Activated naive CD4-positive, alpha-beta T cell (primary cell): ENCODE data around the gene NOG.

Experiments
- DNase-seq, 4 experiments: peaks; one replicate each; lab custom pipeline; 2025; lab: John Stamatoyannopoulos, UW

Gene NOG

GRCh38 chr17:56596691-56597494 lies 3.4 kb downstream of the NOG start:
- no peak for DNase-seq

- DNase-seq = peak in 1 of 4 experiments; percentile 13
Measured at GRCh38 chr17:56597495-56597990, 4.0 kb downstream of the NOG start.

DNA sequence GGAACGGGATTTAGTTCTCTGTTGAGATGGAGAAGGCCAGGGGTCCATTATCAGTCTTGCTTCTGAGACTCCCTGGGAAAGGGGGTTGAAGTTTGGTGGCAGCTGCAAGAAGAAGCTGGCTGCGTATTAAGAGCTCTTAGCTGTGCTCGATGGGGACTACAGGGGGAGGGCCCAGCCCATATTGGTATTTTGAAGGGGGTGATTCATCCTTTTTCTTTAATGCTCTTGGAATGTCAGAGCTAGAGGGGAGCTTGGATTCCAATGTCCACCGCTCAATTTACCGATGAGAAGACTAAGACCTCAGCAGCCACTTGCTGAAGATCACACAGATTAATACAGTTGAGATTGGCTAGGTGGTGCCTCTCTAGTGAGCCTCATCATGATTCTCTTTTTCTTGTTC lies 5.0 kb downstream of the NOG start:
- no peak for DNase-seq

- DNase-seq = peak in 1 of 4 experiments; percentile 27
Measured at GRCh38 chr17:56599088-56599487, 5.6 kb downstream of the NOG start.

DNA sequence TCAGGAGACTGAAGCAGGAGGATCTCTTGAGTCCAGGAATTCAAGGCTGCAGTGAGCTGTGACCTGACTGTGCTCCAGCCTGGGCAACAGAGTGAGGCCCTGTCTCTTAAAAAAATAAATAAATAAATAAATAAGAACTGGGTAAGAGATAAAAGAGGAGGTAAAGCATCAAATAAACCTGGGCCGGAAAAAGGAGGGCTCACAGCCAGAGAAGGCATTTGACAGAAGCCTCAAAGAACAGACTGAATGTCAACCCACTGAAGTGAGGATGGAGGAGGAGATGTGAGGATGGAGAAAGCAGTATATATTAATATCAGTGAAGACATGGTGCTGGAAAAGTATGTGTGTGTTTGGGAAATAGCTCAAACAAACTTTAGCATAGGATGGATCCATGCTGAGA lies 6.1 kb downstream of the NOG start:
- DNase-seq = no peak

DNA sequence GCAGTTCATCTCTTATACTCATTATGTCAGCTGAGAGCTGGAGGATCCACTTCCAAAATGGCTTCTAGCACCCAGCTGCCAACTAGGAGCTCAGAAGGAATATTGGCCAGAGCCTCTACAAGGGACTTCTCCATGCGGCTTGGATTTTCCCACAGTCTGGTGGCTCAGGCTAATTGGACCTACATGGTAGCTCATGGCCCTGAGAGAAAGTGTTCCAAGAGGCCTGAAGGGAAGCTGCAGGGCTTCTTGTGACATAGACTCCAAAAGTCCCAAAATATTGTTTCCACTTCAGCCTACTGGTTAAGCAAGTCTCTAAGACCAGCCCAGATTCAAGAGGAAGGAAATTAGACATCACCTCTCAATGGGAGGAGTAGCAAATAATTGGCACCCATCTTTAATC lies 6.8 kb downstream of the NOG start:
- no peak for DNase-seq

GRCh38 chr17:56601591-56601990 lies 8.1 kb downstream of the NOG start:
- no peak for DNase-seq

- DNase-seq = peak in 2 of 4 experiments; percentile 48 to 53
Measured at GRCh38 chr17:56602292-56603130, 9.0 kb downstream of the NOG start.

- no peak for DNase-seq
Measured at GRCh38 chr17:56603486-56604238, 10.2 kb downstream of the NOG start.

DNA sequence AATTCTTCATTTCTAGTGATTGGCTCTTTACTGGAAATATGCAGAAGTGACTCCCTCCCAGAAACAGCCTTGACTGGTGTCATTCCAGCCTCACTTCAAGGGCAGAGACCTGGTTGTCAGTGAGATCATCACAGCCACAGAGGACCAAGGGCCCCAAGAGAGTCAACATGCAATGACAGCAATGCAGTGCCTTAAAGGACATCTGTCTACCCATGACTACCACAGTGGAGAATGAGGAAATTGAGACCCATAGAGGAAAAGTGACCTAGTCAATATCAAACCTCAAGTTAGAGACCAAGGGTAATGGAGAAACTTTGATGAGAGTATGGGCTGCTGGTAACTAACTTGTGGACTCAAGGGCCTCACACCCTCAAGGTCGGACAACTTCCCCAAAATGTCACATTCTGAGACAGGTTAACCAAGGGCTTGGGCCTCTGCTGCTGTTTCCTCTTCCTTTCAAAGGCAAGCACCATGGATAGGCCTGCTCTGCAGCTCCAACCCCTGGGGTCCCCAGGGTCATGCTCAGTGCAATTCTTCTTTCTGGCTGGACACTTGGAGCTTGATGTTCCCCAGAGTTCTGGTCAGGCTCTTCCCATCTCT lies 11.3 kb downstream of the NOG start:
- DNase-seq = no peak

GRCh38 chr17:56608944-56609343 lies 15.4 kb downstream of the NOG start:
- DNase-seq = no peak

DNA sequence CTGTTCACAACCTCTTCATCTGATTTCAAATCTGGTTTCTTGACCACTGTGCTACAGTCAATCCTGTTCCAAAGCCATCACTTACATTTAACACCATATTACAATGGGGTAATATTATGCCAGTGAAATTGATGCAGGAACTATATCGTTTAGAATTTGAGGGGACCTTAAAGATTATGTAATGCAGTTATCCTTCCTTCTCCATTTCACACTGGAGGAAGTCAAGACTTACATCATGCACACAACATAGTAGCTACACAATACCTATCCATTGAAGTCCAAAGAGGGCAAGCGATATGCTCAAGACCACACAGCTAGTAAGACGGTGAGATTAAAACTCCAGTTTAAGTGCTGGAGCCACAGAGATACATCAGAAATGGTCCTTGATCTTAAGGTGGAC lies 16.8 kb downstream of the NOG start:
- DNase-seq = no peak

- DNase-seq = no peak
Measured at GRCh38 chr17:56613131-56613530, 19.6 kb downstream of the NOG start.

DNA sequence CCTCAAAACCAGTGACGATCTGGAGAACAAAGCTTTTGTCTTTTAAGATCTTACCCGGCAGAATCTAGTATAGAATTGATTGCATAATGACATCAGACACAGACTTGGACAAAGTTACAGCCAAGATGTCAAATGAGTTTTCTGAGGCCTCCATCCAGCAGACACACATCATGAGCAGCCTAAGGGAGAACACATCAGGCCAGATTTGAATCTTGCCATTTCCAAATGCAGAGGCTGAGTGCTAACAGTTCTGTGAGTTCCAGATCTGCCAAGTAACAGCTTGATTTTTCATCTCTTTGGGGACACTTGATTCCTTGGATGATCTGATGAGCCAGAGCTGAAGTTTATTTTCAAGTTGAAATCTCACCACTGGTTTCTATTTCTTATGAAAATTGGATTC lies 21.0 kb downstream of the NOG start:
- DNase-seq = no peak

- no peak for DNase-seq
Measured at GRCh38 chr17:56616239-56616638, 22.7 kb downstream of the NOG start.

DNA sequence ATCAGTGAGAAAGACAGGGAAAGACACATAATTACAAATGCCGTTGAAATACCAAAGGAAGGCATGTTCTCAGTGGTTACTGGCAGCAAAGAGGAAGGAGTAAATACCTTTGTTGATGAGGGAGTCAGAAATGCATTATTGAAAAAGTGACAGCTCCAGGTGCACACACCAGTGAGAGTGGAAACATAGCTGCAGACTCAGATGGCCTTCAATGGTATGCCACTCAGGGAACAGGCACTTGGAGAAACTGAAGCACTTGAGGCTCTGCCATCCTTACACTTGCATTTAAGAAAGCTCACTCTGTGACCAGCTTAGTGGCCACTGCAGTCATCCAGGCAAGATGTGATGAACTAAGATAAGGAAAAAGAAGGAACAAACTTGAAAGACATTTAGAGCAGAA lies 29.9 kb downstream of the NOG start:
- DNase-seq = no peak

DNA sequence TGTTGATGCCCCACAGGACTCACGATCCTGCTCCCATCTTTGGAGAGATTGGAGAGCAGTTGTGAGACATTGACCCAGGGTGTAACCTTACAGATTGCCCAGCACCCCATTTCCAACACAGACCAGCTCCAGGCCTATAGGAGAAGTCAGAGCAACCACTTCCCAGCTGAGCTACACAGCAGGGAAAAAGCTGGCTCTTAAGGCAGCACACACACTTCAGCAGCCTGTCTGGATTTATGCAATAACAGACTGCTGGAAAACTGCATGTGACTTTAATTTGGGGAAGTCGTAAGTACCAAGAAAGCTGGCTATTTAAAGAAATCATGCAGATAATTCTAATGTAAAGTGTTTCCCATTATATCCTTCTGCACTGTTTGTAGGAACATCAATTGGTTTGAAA lies 30.8 kb downstream of the NOG start:
- DNase-seq = no peak

DNA sequence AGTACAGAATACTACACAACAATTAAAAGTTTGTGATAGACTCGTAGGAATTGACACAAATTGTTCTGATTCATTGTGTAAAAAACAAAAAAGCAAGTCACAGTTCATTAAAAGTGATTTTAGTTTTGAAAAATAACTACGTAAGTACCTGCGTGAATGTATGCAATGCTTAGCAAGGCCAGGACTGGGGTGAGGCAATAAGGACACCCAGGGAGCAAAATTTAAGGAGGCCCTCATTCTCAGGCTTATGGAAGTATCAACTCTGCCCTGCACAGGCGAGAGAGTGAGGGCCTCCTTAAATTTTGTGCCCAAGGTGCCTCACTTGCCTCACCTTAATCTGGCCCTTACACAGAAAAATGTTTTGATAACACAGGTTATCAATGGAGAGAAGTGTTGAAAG lies 31.4 kb downstream of the NOG start:
- no peak for DNase-seq

GRCh38 chr17:56629531-56630075 lies 36.1 kb downstream of the NOG start:
- DNase-seq = no peak

GRCh38 chr17:56630202-56630601 lies 36.7 kb downstream of the NOG start:
- DNase-seq = no peak

- DNase-seq = no peak
Measured at GRCh38 chr17:56633681-56634080, 40.2 kb downstream of the NOG start.

GRCh38 chr17:56635641-56636040 lies 42.1 kb downstream of the NOG start:
- DNase-seq = no peak
